Prostate gland (tissue), 2 donors: ENCODE data around the gene VAV2.

Source experiments
- POLR2A ChIP-seq: fragments of 450-650 bp; IDR thresholded peaks from one replicate; pipeline ENCODE4 v1.6.1; 2016; ENCODE audit warnings: antibody characterized with exemption, mild to moderate bottlenecking
- TF ChIP-seq, protein P1 (sequence below), 4 experiments: fragments of 200-600 bp in 2 of 4; fragments of 450-650 bp in 2 of 4; sonication (generic) in 2 of 4; IDR thresholded peaks; 1 replicate in 3 of 4; 2 replicates in 1 of 4; pipeline ENCODE4 v1.5.1; 2016 to 2019; ENCODE audit warnings: antibody characterized with exemption in 4 of 4, mild to moderate bottlenecking in 2 of 4, moderate library complexity in 2 of 4

DNA sequence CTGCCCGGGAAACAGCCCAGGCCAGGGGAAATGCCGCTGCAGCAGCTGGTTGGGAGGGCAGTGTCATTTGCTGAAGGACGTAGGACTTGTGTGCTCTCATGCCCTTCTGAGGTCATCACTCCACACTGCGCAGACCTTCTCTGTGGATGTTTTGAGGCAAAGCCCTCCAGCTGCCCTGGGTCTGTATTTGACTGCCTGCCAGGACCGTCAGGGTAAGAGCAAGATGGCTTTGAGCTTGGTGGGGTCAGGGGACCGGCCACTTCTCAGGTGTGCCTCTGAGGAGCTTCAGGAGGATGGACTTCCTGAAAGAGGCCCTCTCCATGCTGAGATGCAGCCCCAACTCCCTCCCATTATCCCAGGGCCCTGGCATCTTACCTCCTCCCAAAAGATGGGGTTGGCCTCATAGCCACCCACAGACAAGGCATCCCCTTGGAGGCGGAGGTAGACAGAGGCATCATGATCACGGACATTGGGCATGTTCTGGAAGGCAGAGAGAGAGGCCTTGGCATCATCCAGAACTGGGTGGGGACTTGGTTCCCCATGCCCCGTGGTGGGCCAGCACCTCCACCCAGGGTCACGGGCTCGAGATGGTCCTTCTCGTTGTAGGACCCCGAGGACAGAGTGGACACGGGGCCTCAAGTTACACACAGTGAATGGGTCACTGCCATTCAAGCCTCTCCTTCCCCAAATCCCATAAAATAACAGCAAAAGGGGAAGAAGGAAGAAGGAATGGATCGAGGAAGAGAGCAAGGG, 273.4 kb downstream of the VAV2 start:
- TF ChIP-seq POLR2A, result no peak
- TF ChIP-seq, protein P1, sequence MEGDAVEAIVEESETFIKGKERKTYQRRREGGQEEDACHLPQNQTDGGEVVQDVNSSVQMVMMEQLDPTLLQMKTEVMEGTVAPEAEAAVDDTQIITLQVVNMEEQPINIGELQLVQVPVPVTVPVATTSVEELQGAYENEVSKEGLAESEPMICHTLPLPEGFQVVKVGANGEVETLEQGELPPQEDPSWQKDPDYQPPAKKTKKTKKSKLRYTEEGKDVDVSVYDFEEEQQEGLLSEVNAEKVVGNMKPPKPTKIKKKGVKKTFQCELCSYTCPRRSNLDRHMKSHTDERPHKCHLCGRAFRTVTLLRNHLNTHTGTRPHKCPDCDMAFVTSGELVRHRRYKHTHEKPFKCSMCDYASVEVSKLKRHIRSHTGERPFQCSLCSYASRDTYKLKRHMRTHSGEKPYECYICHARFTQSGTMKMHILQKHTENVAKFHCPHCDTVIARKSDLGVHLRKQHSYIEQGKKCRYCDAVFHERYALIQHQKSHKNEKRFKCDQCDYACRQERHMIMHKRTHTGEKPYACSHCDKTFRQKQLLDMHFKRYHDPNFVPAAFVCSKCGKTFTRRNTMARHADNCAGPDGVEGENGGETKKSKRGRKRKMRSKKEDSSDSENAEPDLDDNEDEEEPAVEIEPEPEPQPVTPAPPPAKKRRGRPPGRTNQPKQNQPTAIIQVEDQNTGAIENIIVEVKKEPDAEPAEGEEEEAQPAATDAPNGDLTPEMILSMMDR (IDR thresholded peaks at IDR 0.05), result no peak
